Common myeloid progenitor, CD34-positive (primary cell): ENCODE measurements around the gene MAP1A.
"Not testable (repeated sequence)": the region's sequence is repeated elsewhere in the genome, so short reads cannot be mapped to it uniquely, and the experiment has no call there.

Experiments
- CTCF ChIA-PET: fragments of 350-600 bp; sonication (Branson Sonifier 250); formaldehyde crosslinking; loops from one replicate; lab custom pipeline; 2021; ENCODE audit warnings: antibody characterized with exemption; lab: Charles Lee
- POLR2A ChIA-PET: fragments of 350-600 bp; sonication (Branson Sonifier 250); formaldehyde crosslinking; loops from one replicate; lab custom pipeline; 2021; ENCODE audit warnings: antibody characterized with exemption; lab: Charles Lee
- DNase-seq, 3 donors: peaks; one replicate each; pipeline versions ENCODE4 v3.0.0 to v3.0.0-alpha.2; 2013
- H3K27ac ChIP-seq, 2 experiments: 1 replicate in 1 of 2; 2 replicates in 1 of 2; pipeline ENCODE4 v1.7.0; 2013; ENCODE audit warnings: inconsistent platforms in 2 of 2, low read length in 2 of 2, mild to moderate bottlenecking in 2 of 2, low read depth in 1 of 2, moderate library complexity in 1 of 2; ENCODE audit not compliant: severe bottlenecking in 2 of 2, insufficient read depth in 1 of 2, poor library complexity in 1 of 2
- H3K27me3 ChIP-seq, 5 experiments: replicated peaks in 2 of 5; 1 replicate in 3 of 5; 2 replicates in 2 of 5; pipeline versions ENCODE4 v1.6.1 to v1.7.0; 2013; ENCODE audit warnings: low read length in 4 of 5, mild to moderate bottlenecking in 2 of 5, moderate library complexity in 2 of 5, inconsistent platforms in 1 of 5; ENCODE audit not compliant: insufficient read depth in 5 of 5, control insufficient read depth in 4 of 5
- H3K36me3 ChIP-seq, 4 experiments: 1 replicate in 2 of 4; 2 replicates in 2 of 4; pipeline versions ENCODE4 v1.6.1 to v1.7.0; 2013; ENCODE audit warnings: low read length in 3 of 4, control low read depth in 1 of 4, mild to moderate bottlenecking in 1 of 4; ENCODE audit not compliant: control insufficient read depth in 4 of 4, insufficient read depth in 4 of 4
- H3K4me1 ChIP-seq, 4 experiments: 1 replicate in 3 of 4; 2 replicates in 1 of 4; pipeline versions ENCODE4 v1.6.1 to v1.7.1; 2013; ENCODE audit warnings: low read length in 3 of 4, mild to moderate bottlenecking in 3 of 4, control low read depth in 1 of 4, inconsistent platforms in 1 of 4, moderate library complexity in 1 of 4; ENCODE audit not compliant: control insufficient read depth in 4 of 4, insufficient read depth in 4 of 4; ENCODE audit errors: control extremely low read depth in 1 of 4
- H3K4me3 ChIP-seq, 7 experiments: 1 replicate in 4 of 7; 2 replicates in 3 of 7; pipeline versions ENCODE4 v1.5.1 to v1.7.0; 2013; ENCODE audit warnings: mild to moderate bottlenecking in 7 of 7, low read length in 6 of 7, moderate library complexity in 6 of 7, inconsistent platforms in 2 of 7, low read depth in 2 of 7, control low read depth in 1 of 7; ENCODE audit not compliant: insufficient read depth in 4 of 7, control insufficient read depth in 1 of 7; ENCODE audit errors: extremely low read depth in 1 of 7
- H3K9me3 ChIP-seq, 5 experiments: 1 replicate in 4 of 5; 2 replicates in 1 of 5; pipeline versions ENCODE4 v1.6.1 to v1.7.1; 2013; ENCODE audit warnings: low read length in 4 of 5, mild to moderate bottlenecking in 2 of 5, inconsistent platforms in 1 of 5, low read depth in 1 of 5, moderate library complexity in 1 of 5; ENCODE audit not compliant: control insufficient read depth in 4 of 5, insufficient read depth in 2 of 5; ENCODE audit errors: control extremely low read depth in 1 of 5
- WGBS: methylation state at CpG from one replicate; pipeline ENCODE4 v1.1.5; 2013; ENCODE audit not compliant: insufficient coverage; 5-methylcytosine and 5-hydroxymethylcytosine counted together

MAP1A gene

DNA sequence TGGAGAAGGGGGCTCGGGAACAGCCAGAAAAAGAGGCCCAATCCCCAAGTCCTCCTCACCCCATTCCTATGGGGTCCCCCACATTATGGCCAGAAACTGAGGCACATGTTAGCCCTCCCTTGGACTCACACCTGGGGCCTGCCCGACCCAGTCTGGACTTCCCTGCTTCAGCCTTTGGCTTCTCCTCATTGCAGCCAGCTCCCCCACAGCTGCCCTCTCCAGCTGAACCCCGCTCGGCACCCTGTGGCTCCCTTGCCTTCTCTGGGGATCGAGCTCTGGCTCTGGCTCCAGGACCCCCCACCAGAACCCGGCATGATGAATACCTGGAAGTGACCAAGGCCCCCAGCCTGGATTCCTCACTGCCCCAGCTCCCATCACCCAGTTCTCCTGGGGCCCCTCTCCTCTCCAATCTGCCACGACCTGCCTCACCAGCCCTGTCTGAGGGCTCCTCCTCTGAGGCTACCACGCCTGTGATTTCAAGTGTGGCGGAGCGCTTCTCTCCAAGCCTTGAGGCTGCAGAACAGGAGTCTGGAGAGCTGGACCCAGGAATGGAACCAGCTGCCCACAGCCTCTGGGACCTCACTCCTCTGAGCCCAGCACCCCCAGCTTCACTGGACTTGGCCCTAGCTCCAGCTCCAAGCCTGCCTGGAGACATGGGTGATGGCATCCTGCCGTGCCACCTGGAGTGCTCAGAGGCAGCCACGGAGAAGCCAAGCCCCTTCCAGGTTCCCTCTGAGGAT, 10.6 kb downstream of the MAP1A start:
- Histone ChIP-seq H3K27me3 (no peaks in the 10 kb centered on the region), H3K36me3 (peaks cover 6 to 62% (median 24%) of the 10 kb centered on the region in 4 experiments), H3K27ac (no peak overlapping the region), H3K4me1 (peaks cover 0 to 3% (median 0%) of the 10 kb centered on the region in 4 experiments), H3K4me3 (no peak overlapping the region), H3K9me3 (peaks cover 0 to 6% (median 0%) of the 10 kb centered on the region in 5 experiments)
- 93% methylated on average over 7 of the region's 12 CpGs for WGBS
- ChIA-PET POLR2A (interaction anchor here (0.7 kb wide), 1 partner anchor 14 kb away, joined by 3 read pairs; no protein-coding TSS in a partner anchor), CTCF (interaction anchor here (0.7 to 4.3 kb wide), 3 partner anchors 10 to 146 kb away, joined by 3 to 13 read pairs (median 4); no protein-coding TSS in a partner anchor)
- no peak for DNase-seq

DNA sequence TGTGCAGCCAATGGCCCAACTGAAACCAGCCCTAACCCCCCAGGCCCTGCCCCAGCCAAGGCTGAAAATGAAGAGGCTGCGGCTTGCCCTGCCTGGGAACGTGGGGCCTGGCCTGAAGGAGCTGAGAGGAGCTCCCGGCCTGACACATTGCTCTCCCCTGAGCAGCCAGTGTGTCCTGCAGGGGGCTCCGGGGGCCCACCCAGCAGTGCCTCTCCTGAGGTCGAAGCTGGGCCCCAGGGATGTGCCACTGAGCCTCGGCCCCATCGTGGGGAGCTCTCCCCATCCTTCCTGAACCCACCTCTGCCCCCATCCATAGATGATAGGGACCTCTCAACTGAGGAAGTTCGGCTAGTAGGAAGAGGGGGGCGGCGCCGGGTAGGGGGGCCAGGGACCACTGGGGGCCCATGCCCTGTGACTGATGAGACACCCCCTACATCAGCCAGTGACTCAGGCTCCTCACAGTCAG, 11.2 kb downstream of the MAP1A start:
- CTCF ChIA-PET, result interaction anchor here (4.3 kb wide), 1 partner anchor 14 kb away, joined by 13 read pairs; no protein-coding TSS in a partner anchor
- POLR2A ChIA-PET, result interaction anchor here (0.7 kb wide), 1 partner anchor 14 kb away, joined by 3 read pairs; no protein-coding TSS in a partner anchor
- Histone ChIP-seq H3K27me3 (no peaks in the 10 kb centered on the region), H3K4me3 (no peak overlapping the region), H3K27ac (no peak overlapping the region), H3K36me3 (peaks cover 5 to 57% (median 20%) of the 10 kb centered on the region in 4 experiments), H3K4me1 (peaks cover 0 to 3% (median 0%) of the 10 kb centered on the region in 4 experiments), H3K9me3 (peaks cover 0 to 2% (median 0%) of the 10 kb centered on the region in 5 experiments)
- 85% methylated on average over 7 of the region's 11 CpGs for WGBS
- no peak for DNase-seq

GRCh38 chr15:43529141-43529540, 11.7 kb downstream of the MAP1A start:
- no peak for DNase-seq
- H3K4me1 ChIP-seq, result peaks cover 0 to 3% (median 0%) of the 10 kb centered on the region in 4 experiments
- ChIA-PET CTCF (interaction anchor here (4.3 kb wide), 1 partner anchor 15 kb away, joined by 13 read pairs; no protein-coding TSS in a partner anchor), POLR2A (no interaction called here)
- H3K27ac ChIP-seq, result no peak overlapping the region
- no peak overlapping the region for H3K4me3 ChIP-seq
- H3K9me3 ChIP-seq, result no peaks in the 10 kb centered on the region
- 98% methylated on average over 13 of the region's 15 CpGs for WGBS
- peaks cover 0 to 55% (median 16%) of the 10 kb centered on the region in 4 experiments for H3K36me3 ChIP-seq
- no peaks in the 10 kb centered on the region for H3K27me3 ChIP-seq

DNA sequence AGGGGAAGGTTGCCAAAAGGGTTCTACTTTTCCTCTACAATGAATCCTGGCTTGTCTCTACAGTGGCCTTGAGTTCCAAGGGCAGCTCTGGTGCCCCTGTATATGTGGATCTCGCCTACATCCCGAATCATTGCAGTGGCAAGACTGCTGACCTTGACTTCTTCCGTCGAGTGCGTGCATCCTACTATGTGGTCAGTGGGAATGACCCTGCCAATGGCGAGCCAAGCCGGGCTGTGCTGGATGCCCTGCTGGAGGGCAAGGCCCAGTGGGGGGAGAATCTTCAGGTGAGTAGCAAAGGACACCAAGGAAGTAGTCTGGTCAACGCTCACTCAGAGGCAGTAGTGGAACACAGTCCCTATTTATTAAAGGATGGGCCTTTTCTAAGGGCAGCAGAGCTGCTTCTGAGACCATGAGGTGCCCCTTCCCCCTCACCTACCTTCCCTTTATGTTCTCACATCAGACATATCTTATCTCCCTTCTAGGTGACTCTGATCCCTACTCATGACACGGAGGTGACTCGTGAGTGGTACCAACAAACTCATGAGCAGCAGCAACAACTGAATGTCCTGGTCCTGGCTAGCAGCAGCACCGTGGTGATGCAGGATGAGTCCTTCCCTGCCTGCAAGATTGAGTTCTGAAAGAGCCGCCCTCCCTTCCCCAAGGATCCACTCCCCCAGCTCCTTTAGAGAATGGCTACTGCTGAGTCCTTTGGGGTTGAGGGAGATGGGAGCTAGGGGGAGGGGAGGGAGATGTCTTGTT, 12.4 kb downstream of the MAP1A start:
- Histone ChIP-seq H3K27me3 (no peaks in the 10 kb centered on the region), H3K36me3 (peaks cover 0 to 55% (median 16%) of the 10 kb centered on the region in 4 experiments), H3K27ac (no peak overlapping the region), H3K4me3 (no peak overlapping the region), H3K4me1 (no peaks in the 10 kb centered on the region), H3K9me3 (no peaks in the 10 kb centered on the region)
- ChIA-PET POLR2A (no interaction called here), CTCF (interaction anchor here (4.3 kb wide), 1 partner anchor 15 kb away, joined by 13 read pairs; no protein-coding TSS in a partner anchor)
- 93% methylated on average over 11 of the region's 12 CpGs for WGBS
- no peak for DNase-seq

DNA sequence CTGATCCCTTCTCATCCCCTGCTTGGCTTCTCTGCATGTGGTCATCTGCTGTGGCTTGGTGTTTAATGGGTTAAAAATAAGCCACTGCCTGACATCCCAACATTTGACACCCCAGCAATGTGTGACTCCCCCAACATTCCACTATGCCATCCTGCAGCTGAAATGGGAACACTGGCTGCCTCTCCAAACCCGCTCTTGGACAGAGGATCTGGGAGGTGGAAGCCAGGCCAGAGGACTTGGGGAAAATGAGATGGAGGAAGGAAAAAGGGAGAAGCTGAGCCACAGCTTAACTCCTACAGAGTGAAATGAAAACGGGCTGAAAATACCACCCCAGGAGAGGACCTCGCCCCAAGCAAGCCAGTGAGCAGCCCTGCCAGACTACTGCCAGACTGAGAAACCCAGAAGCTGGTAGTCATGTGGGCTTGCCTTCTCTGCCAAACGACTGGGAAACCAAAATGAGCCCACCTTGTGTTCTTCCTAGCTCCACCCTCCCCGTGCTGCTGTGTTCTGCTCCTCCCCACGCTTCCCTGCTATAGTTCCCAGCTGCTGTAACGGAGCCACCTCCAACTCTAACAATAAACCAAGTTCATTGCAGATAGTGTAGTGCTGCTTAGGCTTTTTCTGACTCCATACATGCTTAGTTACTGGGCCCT, 13.7 kb downstream of the MAP1A start:
- DNase-seq, result no peak
- Histone ChIP-seq H3K4me3 (no peak overlapping the region), H3K27ac (no peak overlapping the region), H3K27me3 (no peaks in the 10 kb centered on the region), H3K4me1 (no peaks in the 10 kb centered on the region), H3K36me3 (peaks cover 0 to 46% (median 14%) of the 10 kb centered on the region in 4 experiments), H3K9me3 (no peaks in the 10 kb centered on the region)
- 78% methylated on average over 6 of the region's 7 CpGs for WGBS
- POLR2A ChIA-PET, result no interaction called here
- CTCF ChIA-PET, result interaction anchor here (1.2 to 1.7 kb wide), 2 partner anchors 8 to 11 kb away, joined by 3 to 4 read pairs; no protein-coding TSS in a partner anchor

DNA sequence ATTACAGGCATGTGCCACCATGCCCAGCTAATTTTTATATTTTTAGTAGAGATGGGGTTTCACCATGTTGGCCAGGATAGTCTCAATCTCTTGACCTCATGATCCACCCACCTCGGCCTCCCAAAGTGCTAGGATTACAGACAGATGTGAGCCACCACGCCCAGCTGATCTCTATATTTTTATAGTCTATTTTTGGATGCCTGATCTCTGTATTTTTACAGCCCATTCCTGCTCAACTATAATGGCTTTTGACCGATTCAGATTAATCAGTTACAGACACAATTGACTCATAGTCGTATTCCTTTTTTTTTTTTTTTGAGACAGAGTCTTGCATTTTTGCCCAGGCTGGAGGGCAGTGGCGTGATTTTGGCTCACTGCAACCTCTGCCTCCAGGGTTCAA, 15.4 kb downstream of the MAP1A start:
- H3K36me3 ChIP-seq, result peaks cover 0 to 33% (median 13%) of the 10 kb centered on the region in 4 experiments
- POLR2A ChIA-PET, H3K4me3 ChIP-seq, H3K9me3 ChIP-seq, H3K27ac ChIP-seq, CTCF ChIA-PET, H3K4me1 ChIP-seq, DNase-seq, H3K27me3 ChIP-seq: not testable (repeated sequence)
- 96% methylated on average over 4 of the region's 5 CpGs for WGBS
